ENCODE results near the gene POLN. TPM values are rescaled to one million over a fixed set of nuclear protein-coding genes. Genes with fewer than 3 reads are reported as not detected.

POLN gene
- total RNA-seq, 1 experiment from 2014 or later, result 1.2 TPM

- Histone ChIP-seq H3K4me3 (ENCODE audit: low read depth, low read length) (no peak overlapping the region), H3K36me3 (ENCODE audit: control insufficient read depth, insufficient read depth, low read length) (no peaks in the 10 kb centered on the region), H3K4me1 (no peaks in the 10 kb centered on the region), H3K9me3 (no peaks in the 10 kb centered on the region), H3K27me3 (replicated peaks; ENCODE audit: control insufficient read depth, insufficient read depth, low read length) (no peaks in the 10 kb centered on the region)
- H3K36me3 Mint-ChIP-seq (ENCODE audit: insufficient read depth, unreplicated experiment), result no peaks in the 10 kb centered on the region
- intact Hi-C loops (cut with micrococcal nuclease; ENCODE audit: unreplicated experiment), result no loop called here
- no peaks in the 10 kb centered on the region for H3K4me1 Mint-ChIP-seq (ENCODE audit: low read depth, unreplicated experiment)
- no peak overlapping the region for H3K27ac Mint-ChIP-seq (ENCODE audit: unreplicated experiment)
- peaks cover 3% of the 10 kb centered on the region for H3K27me3 Mint-ChIP-seq (ENCODE audit: insufficient read depth, unreplicated experiment)
- no peaks in the 10 kb centered on the region for H3K9me3 Mint-ChIP-seq (ENCODE audit: unreplicated experiment)
- no peak overlapping the region for H3K4me3 Mint-ChIP-seq (ENCODE audit: unreplicated experiment)
- ChIA-PET POLR2A (no interaction called here), CTCF (no interaction called here)
- no peak for DNase-seq
- no peak for TF ChIP-seq CTCF (IDR thresholded peaks at IDR 0.05; ENCODE audit: insufficient read depth in 1 of 2, low read depth in 1 of 2, low read length in 1 of 2, severe bottlenecking in 1 of 2, unreplicated experiment in 1 of 2)
- no TSS peak for BruUV-seq (replicated peaks)
Measured at GRCh38 chr4:2089222-2089621, 152.7 kb downstream of the POLN start.

GRCh38 chr4:2087170-2087569, 154.8 kb downstream of the POLN start:
- no peak for TF ChIP-seq CTCF (IDR thresholded peaks at IDR 0.05; ENCODE audit: insufficient read depth in 1 of 2, low read depth in 1 of 2, low read length in 1 of 2, severe bottlenecking in 1 of 2, unreplicated experiment in 1 of 2)
- no peaks in the 10 kb centered on the region for H3K27me3 ChIP-seq (replicated peaks; ENCODE audit: control insufficient read depth, insufficient read depth, low read length)
- DNase-seq, result no peak
- no peaks in the 10 kb centered on the region for H3K9me3 ChIP-seq
- no peaks in the 10 kb centered on the region for H3K9me3 Mint-ChIP-seq (ENCODE audit: unreplicated experiment)
- H3K27me3 Mint-ChIP-seq (ENCODE audit: insufficient read depth, unreplicated experiment), result peaks cover 3% of the 10 kb centered on the region
- H3K4me1 Mint-ChIP-seq (ENCODE audit: low read depth, unreplicated experiment), result no peaks in the 10 kb centered on the region
- CTCF ChIA-PET, result no interaction called here
- no peak overlapping the region for H3K4me3 ChIP-seq (ENCODE audit: low read depth, low read length)
- no peaks in the 10 kb centered on the region for H3K36me3 ChIP-seq (ENCODE audit: control insufficient read depth, insufficient read depth, low read length)
- H3K4me3 Mint-ChIP-seq (ENCODE audit: unreplicated experiment), result no peak overlapping the region
- intact Hi-C loops (cut with micrococcal nuclease; ENCODE audit: unreplicated experiment), result no loop called here
- POLR2A ChIA-PET, result no interaction called here
- BruUV-seq (replicated peaks), result no TSS peak
- no peaks in the 10 kb centered on the region for H3K4me1 ChIP-seq
- no peaks in the 10 kb centered on the region for H3K36me3 Mint-ChIP-seq (ENCODE audit: insufficient read depth, unreplicated experiment)
- H3K27ac Mint-ChIP-seq (ENCODE audit: unreplicated experiment), result no peak overlapping the region

GRCh38 chr4:2085496-2085901, 156.4 kb downstream of the POLN start:
- no peak overlapping the region for H3K4me3 Mint-ChIP-seq (ENCODE audit: unreplicated experiment)
- DNase-seq, result no peak
- intact Hi-C loops (cut with micrococcal nuclease; ENCODE audit: unreplicated experiment), result no loop called here
- Histone ChIP-seq H3K4me3 (ENCODE audit: low read depth, low read length) (no peak overlapping the region), H3K9me3 (no peaks in the 10 kb centered on the region), H3K36me3 (ENCODE audit: control insufficient read depth, insufficient read depth, low read length) (no peaks in the 10 kb centered on the region), H3K27me3 (replicated peaks; ENCODE audit: control insufficient read depth, insufficient read depth, low read length) (no peaks in the 10 kb centered on the region), H3K4me1 (no peaks in the 10 kb centered on the region)
- H3K27me3 Mint-ChIP-seq (ENCODE audit: insufficient read depth, unreplicated experiment), result peaks cover 3% of the 10 kb centered on the region
- no peak overlapping the region for H3K27ac Mint-ChIP-seq (ENCODE audit: unreplicated experiment)
- no TSS peak for BruUV-seq (replicated peaks)
- H3K4me1 Mint-ChIP-seq (ENCODE audit: low read depth, unreplicated experiment), result no peaks in the 10 kb centered on the region
- ChIA-PET CTCF (no interaction called here), POLR2A (no interaction called here)
- H3K36me3 Mint-ChIP-seq (ENCODE audit: insufficient read depth, unreplicated experiment), result no peaks in the 10 kb centered on the region
- TF ChIP-seq CTCF (IDR thresholded peaks at IDR 0.05; ENCODE audit: insufficient read depth in 1 of 2, low read depth in 1 of 2, low read length in 1 of 2, severe bottlenecking in 1 of 2, unreplicated experiment in 1 of 2), result no peak
- no peaks in the 10 kb centered on the region for H3K9me3 Mint-ChIP-seq (ENCODE audit: unreplicated experiment)

Data from Caco-2 (cell line).